GM18498 (cell line): ENCODE data around the gene SLC1A4.
"Not testable (repeated sequence)": the region's sequence is repeated elsewhere in the genome, so short reads cannot be mapped to it uniquely, and the experiment has no call there.

Experiments
- ATAC-seq: cut with Tn5 transposase; IDR thresholded peaks from one replicate; pipeline ENCODE4 v1.9.1; 2021; ENCODE audit warnings: mild to moderate bottlenecking, moderate library complexity; ENCODE audit not compliant: unreplicated experiment

The SLC1A4 gene

DNA sequence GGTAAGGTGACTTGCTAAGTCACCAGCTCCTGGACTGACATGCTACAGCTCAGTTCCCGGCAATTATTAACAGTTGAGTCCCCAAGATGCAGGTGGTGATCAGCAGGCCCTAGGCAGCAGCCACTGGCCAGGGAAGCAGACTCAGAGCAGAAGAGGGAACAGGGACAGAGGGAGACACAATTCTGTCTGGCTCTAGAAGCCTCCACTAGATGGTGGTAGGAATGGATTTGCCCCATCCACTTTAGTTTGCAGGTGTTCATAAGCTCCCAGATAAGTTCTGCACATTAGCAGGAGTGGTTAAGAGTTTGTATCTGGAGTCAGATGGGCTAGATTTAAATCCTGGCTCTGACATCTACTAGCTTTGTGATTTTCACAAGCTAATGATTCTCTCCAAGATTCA is 25.5 kb upstream of the SLC1A4 start:
- ATAC-seq = no peak

DNA sequence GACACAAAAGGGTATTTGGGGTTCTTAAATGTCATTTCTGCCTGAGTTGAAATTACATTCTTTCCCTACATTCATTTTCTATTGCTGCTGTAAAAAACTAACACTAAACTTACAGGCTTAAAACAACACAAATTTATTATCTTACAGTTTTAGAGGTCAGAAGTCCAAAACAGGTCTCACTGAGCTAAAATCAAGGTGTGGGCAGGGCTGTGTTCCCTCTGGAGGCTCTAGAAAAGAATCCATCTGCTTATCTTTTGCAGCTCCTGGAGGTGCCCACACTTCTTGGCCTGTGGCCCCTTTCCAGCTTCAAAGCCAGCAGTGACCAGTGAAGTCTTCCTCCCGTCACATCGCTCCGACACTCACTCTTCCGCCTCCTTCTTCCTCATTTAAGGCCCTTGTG is 23.2 kb upstream of the SLC1A4 start:
- no peak for ATAC-seq

DNA sequence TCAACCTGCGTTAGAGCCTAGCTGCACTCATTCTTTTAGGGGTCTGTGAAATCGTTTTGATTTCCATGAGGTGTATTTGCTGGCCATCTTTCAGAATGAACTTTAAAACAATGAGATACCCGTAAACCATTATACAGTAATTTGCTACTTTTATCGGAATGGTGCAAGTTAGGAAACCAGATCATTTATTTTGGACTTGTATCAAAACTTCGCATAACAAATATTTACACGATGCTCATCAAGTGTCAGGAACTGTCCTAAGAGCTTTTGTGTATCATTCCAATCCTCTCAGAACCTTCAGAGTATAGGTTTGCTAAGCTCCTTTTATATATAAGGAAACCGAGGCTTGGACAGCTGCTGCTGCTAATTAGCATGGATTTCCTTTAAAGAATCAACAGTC is 22.4 kb upstream of the SLC1A4 start:
- no peak for ATAC-seq

DNA sequence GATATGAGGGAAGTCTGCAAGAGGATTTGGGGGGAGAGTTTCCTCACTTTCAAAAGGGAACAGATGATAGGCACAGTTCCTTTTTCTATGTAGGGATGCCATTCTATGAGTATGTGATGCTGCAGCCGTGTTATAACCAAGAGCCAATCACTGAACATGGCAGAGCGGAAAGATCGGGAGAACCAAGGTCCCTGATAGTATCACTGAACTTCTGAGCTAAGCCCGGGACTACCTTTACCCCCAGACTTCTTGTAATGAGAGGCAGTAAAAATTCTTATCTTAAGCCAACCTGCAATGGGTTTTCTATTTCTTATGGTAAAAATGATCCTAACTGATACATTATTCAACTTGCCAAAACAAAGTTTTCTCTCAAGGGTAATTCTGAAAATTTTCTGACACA is 21.6 kb upstream of the SLC1A4 start:
- no peak for ATAC-seq

DNA sequence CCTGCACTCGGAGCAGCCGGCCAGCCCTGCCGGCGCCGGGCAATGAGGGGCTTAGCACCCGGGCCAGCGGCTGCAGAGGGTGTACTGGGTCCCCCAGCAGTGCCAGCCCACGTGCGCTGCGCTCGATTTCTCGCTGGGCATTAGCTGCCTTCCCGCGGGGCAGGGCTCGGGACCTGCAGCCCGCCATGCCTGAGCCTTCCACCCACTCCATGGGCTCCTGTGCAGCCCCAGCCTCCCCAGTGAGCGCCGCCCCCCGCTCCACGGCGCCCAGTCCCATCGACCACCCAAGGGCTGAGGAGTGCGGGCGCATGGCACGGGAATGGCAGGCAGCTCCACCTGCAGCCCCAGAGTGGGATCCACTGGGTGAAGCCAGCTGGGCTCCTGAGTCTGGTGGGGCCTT is 20.1 kb upstream of the SLC1A4 start:
- not testable (repeated sequence) for ATAC-seq

GRCh38 chr2:64970495-64970894 is 18.7 kb upstream of the SLC1A4 start:
- no peak for ATAC-seq

DNA sequence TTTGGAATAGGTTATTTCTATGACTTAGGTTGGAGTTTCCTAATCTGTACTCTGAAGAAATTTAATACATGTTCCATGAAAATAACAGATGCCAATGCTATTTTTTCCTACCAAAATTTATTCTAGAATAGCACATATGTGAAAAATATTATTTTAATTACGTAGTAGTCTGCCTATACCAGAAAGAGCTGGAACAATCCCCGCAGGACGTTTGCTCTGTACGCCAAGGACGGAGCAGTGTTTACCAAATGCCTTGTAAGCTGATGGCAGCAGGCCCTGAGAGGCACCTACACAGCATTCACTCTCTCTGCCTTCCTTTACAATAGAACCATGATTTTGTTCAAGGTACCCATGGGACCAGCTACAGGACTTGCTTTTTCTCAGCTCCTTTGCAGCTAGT is 16.8 kb upstream of the SLC1A4 start:
- no peak for ATAC-seq

DNA sequence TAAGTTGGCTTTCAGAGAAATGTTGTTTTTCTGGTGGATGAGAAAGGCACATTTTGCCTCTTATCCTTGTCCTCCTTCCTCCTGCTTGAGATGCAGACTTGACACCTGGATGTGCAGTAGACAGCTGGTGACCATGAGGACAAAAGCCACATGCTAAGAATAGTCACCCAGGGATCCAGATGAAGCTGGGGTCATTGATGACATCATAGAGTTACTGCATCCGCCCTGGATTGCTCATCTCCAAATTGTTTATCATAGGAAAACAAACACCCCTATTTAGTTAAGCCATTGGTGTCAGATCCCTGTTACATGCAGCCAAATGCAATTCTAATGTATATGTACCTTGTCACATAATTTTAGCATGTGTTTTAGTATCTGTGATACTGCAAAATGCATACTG is 16.3 kb upstream of the SLC1A4 start:
- ATAC-seq = no peak

DNA sequence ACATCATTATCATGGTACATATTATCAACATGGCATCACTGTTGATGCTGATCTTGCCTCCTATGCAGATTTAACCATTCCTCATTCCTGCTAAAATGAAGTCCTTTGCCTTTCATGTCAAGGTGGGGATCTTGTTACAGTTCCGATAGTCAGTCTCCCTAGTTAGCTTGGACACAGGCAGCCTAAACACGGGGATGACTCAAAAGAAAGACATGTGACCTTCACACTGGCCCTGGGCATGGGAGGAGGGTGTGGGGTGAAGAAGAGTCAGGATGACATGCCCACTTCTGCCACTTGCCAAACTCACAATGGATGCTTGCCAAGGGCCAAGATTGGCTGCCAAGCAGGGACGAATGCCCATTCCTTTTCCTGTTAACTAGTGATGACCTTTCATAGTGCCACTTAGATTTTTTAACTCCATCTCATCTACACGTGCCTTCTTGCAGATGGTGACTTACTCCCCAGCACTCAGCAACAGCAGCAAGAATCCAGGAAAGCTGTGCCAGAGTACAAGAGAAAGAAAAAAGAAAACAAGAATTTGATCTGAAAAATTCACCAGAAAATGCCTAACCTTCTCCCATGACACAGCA is 13.9 kb upstream of the SLC1A4 start:
- ATAC-seq = no peak

- ATAC-seq = no peak
Observed at GRCh38 chr2:64976276-64976675, 12.9 kb upstream of the SLC1A4 start.

DNA sequence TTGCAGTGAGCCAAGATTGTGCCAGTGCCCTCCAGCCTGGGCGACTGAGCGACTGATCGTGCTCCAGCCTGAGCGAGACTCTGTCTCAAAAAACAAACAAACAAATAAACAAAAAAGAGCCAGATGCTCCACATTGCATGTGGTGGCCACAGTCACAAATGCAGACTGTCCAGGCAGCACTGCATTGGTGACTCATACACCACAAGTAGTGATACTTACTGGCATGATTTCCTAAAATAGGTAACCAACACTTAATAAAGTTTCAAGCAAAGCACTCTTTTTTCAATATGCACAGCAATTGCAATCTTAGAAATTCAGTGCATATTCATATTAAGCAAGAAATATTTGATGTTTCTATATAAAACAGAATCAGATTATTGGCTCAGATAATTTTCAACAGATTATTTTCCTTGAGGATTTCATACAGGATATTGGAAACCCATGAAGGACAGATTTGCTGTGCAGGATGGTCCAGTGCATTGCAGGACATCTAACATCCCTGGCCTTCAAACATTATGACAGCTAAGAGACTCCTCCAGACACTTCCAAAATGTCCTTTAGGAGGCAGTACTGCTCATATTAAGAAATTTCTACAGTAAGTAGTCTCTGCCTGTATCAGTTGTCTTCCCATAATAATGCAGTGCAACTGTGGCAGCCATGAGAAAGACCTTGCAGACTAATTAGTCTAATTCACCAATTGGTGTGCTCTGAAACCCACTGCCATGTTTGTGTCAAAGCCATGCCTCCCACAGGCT is 10.5 kb upstream of the SLC1A4 start:
- ATAC-seq = no peak

GRCh38 chr2:64979744-64980143 is 9.5 kb upstream of the SLC1A4 start:
- no peak for ATAC-seq

DNA sequence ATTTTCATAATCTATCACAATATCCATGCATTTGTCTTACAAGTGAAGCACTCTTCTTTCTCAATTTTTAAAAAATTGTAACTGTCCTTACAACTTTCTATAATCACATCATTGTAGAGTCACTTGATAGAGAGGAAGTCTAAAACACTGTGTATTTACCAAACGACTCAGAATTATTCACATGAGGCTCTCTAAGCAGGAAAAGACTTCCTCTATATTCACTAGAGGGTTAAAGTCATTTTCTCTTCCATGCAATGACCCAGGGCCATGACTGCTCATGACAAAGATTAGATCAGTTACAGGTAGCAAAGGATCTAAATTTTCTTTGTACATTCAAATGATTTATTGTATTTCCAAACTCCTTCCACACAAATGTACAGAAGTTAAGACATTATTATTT is 9.0 kb upstream of the SLC1A4 start:
- no peak for ATAC-seq

DNA sequence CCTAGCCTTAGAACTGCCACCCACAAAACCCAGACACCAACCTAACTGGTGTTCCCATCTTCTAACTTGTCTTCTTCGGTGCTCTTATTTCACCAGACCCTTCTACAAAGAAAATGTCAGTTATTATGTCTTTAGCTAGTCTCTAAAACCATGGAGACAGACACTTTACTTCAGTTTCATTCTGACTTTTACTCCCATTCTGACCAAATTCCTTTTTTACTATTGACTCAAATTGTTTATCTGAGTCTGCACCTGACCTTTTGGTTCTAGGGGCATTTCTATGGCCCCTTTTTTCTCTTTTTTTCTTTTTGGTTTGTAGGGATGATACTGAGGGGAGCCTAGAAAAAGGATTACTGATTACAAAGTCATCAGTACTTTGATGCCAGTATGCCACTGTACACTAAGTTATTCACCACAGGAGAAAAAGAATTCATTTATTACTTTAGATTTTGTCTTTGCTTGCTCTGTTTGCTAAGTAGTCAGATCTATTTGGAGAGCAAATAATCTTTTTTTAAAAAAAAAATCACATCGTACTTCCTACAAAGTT is 6.8 kb upstream of the SLC1A4 start:
- no peak for ATAC-seq

- no peak for ATAC-seq
Observed at GRCh38 chr2:64982932-64983331, 6.3 kb upstream of the SLC1A4 start.

DNA sequence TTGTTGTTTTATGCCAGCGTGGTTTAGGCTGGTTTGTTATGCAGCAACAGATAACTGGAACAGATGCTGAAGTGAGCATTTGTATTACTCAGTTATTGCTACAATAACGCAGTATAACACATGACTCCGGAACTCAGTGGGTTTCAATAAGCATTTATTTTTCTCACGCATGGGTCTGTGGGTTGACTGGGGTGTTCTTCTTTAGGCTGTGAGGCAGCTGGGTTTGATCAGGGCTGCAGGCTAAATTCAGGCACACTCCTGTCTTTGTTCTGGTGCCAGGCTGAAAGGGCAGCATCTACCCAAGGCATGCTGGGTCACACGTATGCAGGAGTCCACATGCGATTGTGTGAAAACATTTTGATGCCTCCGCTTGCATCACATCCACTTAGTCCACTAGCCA is 3.8 kb upstream of the SLC1A4 start:
- ATAC-seq = no peak

DNA sequence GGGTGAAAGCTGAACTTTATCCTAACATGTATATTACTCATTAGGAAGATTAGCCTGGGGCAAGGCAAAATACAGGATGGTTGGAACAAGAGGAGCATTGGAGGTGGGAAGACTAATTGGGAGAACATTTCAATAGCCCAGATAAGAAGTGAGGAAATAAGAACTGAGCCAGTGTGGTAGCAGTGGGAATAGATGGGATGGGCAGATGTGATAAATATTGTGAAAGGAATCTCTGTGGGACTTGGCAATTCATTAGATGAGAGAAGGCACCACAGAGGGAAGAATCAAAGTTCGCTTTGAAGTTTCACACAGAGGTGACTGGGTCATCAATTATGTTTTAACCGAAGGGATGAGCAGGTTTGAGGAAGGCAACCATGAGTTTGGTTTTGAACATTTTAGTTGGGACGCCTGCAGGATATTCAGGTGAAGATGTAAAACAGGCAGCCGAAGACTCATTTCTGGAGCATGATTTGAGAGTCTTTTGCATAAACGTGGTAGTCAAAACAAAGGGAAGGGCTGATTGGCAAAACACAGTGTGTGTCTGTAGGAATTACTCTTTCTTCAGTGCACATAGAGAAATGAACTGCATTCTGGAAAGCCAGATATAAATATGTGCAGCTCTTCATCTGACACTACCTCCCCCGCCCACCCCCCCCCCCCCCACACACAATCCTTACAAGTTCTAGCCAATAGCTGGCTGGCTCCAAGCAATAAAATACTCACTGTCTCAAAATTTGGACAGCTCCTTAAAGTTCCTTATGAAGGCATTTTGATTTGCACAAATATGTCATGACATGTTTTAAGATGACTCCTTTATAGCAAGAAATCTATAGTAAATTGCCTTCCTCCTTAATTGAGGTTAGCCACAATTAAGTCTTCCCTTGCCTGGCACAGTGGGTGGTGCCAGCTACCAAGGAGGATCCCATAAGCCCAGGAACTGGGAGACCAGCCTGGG is 1.9 kb upstream of the SLC1A4 start:
- no peak for ATAC-seq

- ATAC-seq = no peak
Observed at GRCh38 chr2:64987956-64988419, 1.2 kb upstream of the SLC1A4 start.

GRCh38 chr2:64988420-64989125 is 626 bp upstream of the SLC1A4 start:
- peak; percentile 34 for ATAC-seq

- no peak for ATAC-seq
Observed at GRCh38 chr2:64989982-64990614, 899 bp downstream of the SLC1A4 start.
